Measurements from ENCODE around the gene CHST13.

The CHST13 gene

GRCh38 chr3:126488185-126488584, 35.8 kb upstream of the CHST13 start:
- no peak for DNase-seq

- DNase-seq = no peak
These were observed 34.9 kb upstream of the CHST13 start for GRCh38 chr3:126488886-126489569.

GRCh38 chr3:126490619-126491018, 33.3 kb upstream of the CHST13 start:
- no peak for DNase-seq

GRCh38 chr3:126491221-126492013, 32.5 kb upstream of the CHST13 start:
- DNase-seq = no peak

GRCh38 chr3:126493051-126493450, 30.9 kb upstream of the CHST13 start:
- no peak for DNase-seq

- no peak for DNase-seq
These were observed 30.2 kb upstream of the CHST13 start for GRCh38 chr3:126493739-126494138.

- DNase-seq = no peak
These were observed 29.6 kb upstream of the CHST13 start for GRCh38 chr3:126494204-126494969.

GRCh38 chr3:126494970-126495230, 29.1 kb upstream of the CHST13 start:
- no peak for DNase-seq

- no peak for DNase-seq
These were observed 28.2 kb upstream of the CHST13 start for GRCh38 chr3:126495786-126496185.

GRCh38 chr3:126496894-126497850, 26.8 kb upstream of the CHST13 start:
- no peak for DNase-seq

GRCh38 chr3:126497956-126498355, 26.0 kb upstream of the CHST13 start:
- no peak for DNase-seq

GRCh38 chr3:126498461-126498860, 25.5 kb upstream of the CHST13 start:
- DNase-seq = no peak

GRCh38 chr3:126498929-126499328, 25.0 kb upstream of the CHST13 start:
- no peak for DNase-seq

- DNase-seq = no peak
These were observed 24.6 kb upstream of the CHST13 start for GRCh38 chr3:126499401-126499800.

- DNase-seq = no peak
These were observed 23.9 kb upstream of the CHST13 start for GRCh38 chr3:126500016-126500415.

GRCh38 chr3:126501054-126501453, 22.9 kb upstream of the CHST13 start:
- no peak for DNase-seq

- DNase-seq = no peak
These were observed 22.2 kb upstream of the CHST13 start for GRCh38 chr3:126501736-126502135.

GRCh38 chr3:126502656-126503055, 21.3 kb upstream of the CHST13 start:
- DNase-seq = no peak

GRCh38 chr3:126503701-126504100, 20.3 kb upstream of the CHST13 start:
- DNase-seq = no peak

- DNase-seq = no peak
These were observed 16.1 kb upstream of the CHST13 start for GRCh38 chr3:126507886-126508285.

- DNase-seq = no peak
These were observed 15.4 kb upstream of the CHST13 start for GRCh38 chr3:126508564-126508964.

GRCh38 chr3:126509597-126510307, 14.2 kb upstream of the CHST13 start:
- DNase-seq = no peak
